ENCODE measurements around the gene NFKBIA. TPM values are rescaled to one million over a fixed set of nuclear protein-coding genes. Genes with fewer than 3 reads are reported as not detected.

NFKBIA gene
- total and polyA plus RNA-seq, 2 of the 8 experiments (the other 6 are each of a cell fraction or from before 2014, with no cell fraction given), result 25.9 to 49.7 TPM

DNA sequence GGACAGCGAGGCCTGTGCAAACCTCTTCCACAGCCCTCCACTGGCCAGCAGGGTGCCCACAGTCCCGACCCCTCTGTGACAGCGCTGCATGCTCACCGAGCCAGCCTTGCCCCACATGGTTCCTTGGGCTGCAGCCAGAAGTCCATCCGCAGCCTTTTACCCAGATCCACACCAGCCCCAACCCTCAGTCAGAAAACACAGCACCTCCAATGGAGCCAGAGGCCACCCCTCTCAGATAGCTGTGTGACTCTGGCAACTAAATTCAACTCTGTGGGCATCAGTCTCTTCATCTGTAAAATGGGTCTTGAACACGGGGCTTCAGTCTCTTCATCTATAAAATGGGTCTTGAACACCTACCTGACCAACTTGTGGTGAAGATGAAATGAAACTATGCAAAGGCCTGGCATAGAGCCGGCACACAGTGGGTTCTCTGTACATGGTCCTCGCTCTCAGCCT is 38.0 kb downstream of the NFKBIA start:
- no peak overlapping the region for H3K23ac ChIP-seq (ENCODE audit: insufficient read length)
- peaks cover 0 to 18% (median 7%) of the 10 kb centered on the region in 4 experiments; a peak in 5 of 7 replicates for H3K4me1 ChIP-seq (replicated peaks in 1 of 4; ENCODE audit: control insufficient read depth in 3 of 4, insufficient read depth in 4 of 4, low read length in 3 of 4)
- no peaks in the 10 kb centered on the region for H3K9me3 ChIP-seq (ENCODE audit: insufficient read depth in 2 of 2, low read depth in 1 of 2, low read length in 1 of 2)
- no peak overlapping the region; the same call in 1 of the 2 replicates for H2BK20ac ChIP-seq (ENCODE audit: low read length)
- H2AK5ac ChIP-seq (ENCODE audit: low read depth, low read length), result 0 out of 2 replicates have a peak overlapping the region, but pooled peaks have one; percentile 4
- H2BK15ac ChIP-seq (ENCODE audit: low read length), result no peak overlapping the region
- no peak overlapping the region for H4K5ac ChIP-seq (ENCODE audit: insufficient read length, low read depth, low read length)
- H3K79me2 ChIP-seq (ENCODE audit: control insufficient read depth in 1 of 2, insufficient read depth in 2 of 2, low read length in 2 of 2), result no peaks in the 10 kb centered on the region
- H2BK120ac ChIP-seq (replicated peaks; ENCODE audit: low read depth, low read length), result no peak overlapping the region
- no peak for FAIRE-seq
- H3K18ac ChIP-seq (ENCODE audit: extremely low read depth, low read length), result no peak overlapping the region
- H4K20me1 ChIP-seq (replicated peaks in 1 of 2; ENCODE audit: control insufficient read depth in 1 of 2, insufficient read depth in 2 of 2, low read length in 2 of 2), result peaks cover 0 to 2% of the 10 kb centered on the region in 2 experiments
- H3K4me3 ChIP-seq (ENCODE audit: extremely low read depth in 1 of 4, insufficient read depth in 2 of 4, low read depth in 3 of 4, low read length in 4 of 4), result no peak overlapping the region
- CTCF ChIA-PET (ENCODE audit: partially characterized antibody), result interaction anchor here (0.9 to 4.3 kb wide), 4 partner anchors 10 to 46 kb away, joined by 3 to 18 read pairs (median 6); no protein-coding TSS in a partner anchor
- H3K9ac ChIP-seq (replicated peaks in 1 of 4; ENCODE audit: extremely low read depth in 1 of 4, low read depth in 3 of 4, low read length in 3 of 4), result no peak overlapping the region
- no peaks in the 10 kb centered on the region for H3K23me2 ChIP-seq (ENCODE audit: low read depth, low read length)
- 0 out of 2 replicates have a peak overlapping the region, but pooled peaks have one; percentile 65 for H2AFZ ChIP-seq (ENCODE audit: low read length)
- H3K36me3 ChIP-seq (ENCODE audit: control insufficient read depth in 2 of 4, insufficient read depth in 4 of 4, low read length in 3 of 4), result no peaks in the 10 kb centered on the region
- no peak overlapping the region for H4K8ac ChIP-seq (ENCODE audit: extremely low read depth, insufficient read depth, low read length)
- H3K79me1 ChIP-seq (ENCODE audit: low read depth, low read length), result no peaks in the 10 kb centered on the region
- H3K56ac ChIP-seq (replicated peaks; ENCODE audit: insufficient read length, low read depth, low read length), result no peak overlapping the region
- H4K91ac ChIP-seq (replicated peaks; ENCODE audit: insufficient read length, low read length), result no peak overlapping the region
- POLR2A ChIA-PET (ENCODE audit: partially characterized antibody), result interaction anchor here (0.9 to 4.6 kb wide), 2 partner anchors 37 to 74 kb away, joined by 3 to 30 read pairs; partner anchors contain the start of genes NFKBIA and PSMA6
- no peak for DNase-seq (ENCODE audit: low read depth in 1 of 2, low spot score in 2 of 2)
- H3K4ac ChIP-seq (replicated peaks; ENCODE audit: insufficient read length, low read depth, low read length), result no peak overlapping the region
- 97% methylated on average over 8 of the region's 8 CpGs; no CpG with 5 or more reads in 1 of the 2 experiments for WGBS, 2 experiments (ENCODE audit: extremely low coverage in 1 of 2, insufficient coverage in 1 of 2, insufficient read length in 1 of 2, insufficient replicate concordance in 2 of 2, low coverage in 1 of 2, low lambda C conversion rate in 2 of 2, missing lambda C conversion rate in 1 of 2)
- no peak overlapping the region for H2BK12ac ChIP-seq (ENCODE audit: low read depth, low read length)
- no peak overlapping the region for H3K27ac ChIP-seq (ENCODE audit: low read depth, low read length)
- no peak overlapping the region for H3K14ac ChIP-seq (ENCODE audit: insufficient read length)
- no peak for TF ChIP-seq POLR2AphosphoS5 (IDR thresholded peaks at IDR 0.05; ENCODE audit: low read depth, low read length)
- no peak for TF ChIP-seq SIRT6 (IDR thresholded peaks at IDR 0.05; ENCODE audit: low read length)
- TF ChIP-seq TBP (IDR thresholded peaks at IDR 0.05; ENCODE audit: low read depth, low read length), result no peak
- no peak for TF ChIP-seq SP2 (IDR thresholded peaks at IDR 0.05; ENCODE audit: low read length)
- no peak for TF ChIP-seq SRF (IDR thresholded peaks at IDR 0.05; ENCODE audit: low read depth, low read length)
- no peak for TF ChIP-seq RBBP5 (IDR thresholded peaks at IDR 0.05; ENCODE audit: borderline replicate concordance, low read depth, low read length)
- no peak for TF ChIP-seq RAD21 (IDR thresholded peaks at IDR 0.05 in 1 of 2, conservative IDR thresholded peaks at IDR 0.05 in 1 of 2; ENCODE audit: low read depth in 2 of 2, low read length in 2 of 2)
- TF ChIP-seq EP300 (IDR thresholded peaks at IDR 0.05; ENCODE audit: borderline replicate concordance in 1 of 2, low read depth in 2 of 2, low read length in 2 of 2), result no peak
- no peak for TF ChIP-seq CREB1 (IDR thresholded peaks at IDR 0.05)
- TF ChIP-seq, protein P1, sequence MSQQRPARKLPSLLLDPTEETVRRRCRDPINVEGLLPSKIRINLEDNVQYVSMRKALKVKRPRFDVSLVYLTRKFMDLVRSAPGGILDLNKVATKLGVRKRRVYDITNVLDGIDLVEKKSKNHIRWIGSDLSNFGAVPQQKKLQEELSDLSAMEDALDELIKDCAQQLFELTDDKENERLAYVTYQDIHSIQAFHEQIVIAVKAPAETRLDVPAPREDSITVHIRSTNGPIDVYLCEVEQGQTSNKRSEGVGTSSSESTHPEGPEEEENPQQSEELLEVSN (IDR thresholded peaks at IDR 0.05), result no peak
- no peak for TF ChIP-seq CHD1 (IDR thresholded peaks at IDR 0.05; ENCODE audit: low read depth, low read length)
- TF ChIP-seq RFX5 (IDR thresholded peaks at IDR 0.05; ENCODE audit: borderline replicate concordance, low read depth, low read length), result no peak
- H3K27me3 ChIP-seq (replicated peaks in 1 of 4; ENCODE audit: control insufficient read depth in 3 of 4, extremely low read depth in 1 of 4, insufficient read depth in 3 of 4, low read length in 3 of 4), result no peaks in the 10 kb centered on the region
- no peak overlapping the region for H2BK5ac ChIP-seq (ENCODE audit: low read depth, low read length)
- H3K4me2 ChIP-seq (ENCODE audit: insufficient read depth in 1 of 2, low read depth in 2 of 2, low read length in 2 of 2), result no peak overlapping the region

All from H1 (cell line).